HAP-1 (cell line): Measurements from ENCODE around the gene FAM32A.

Source experiments
- DNase-seq, 2 experiments: peaks; one replicate each; pipeline ENCODE4 v3.0.0-alpha.2; 2016 to 2020; ENCODE audit warnings: low spot score in 2 of 2
- H3K27me3 ChIP-seq: fragments of 250-450 bp; sonication (Bioruptor Pico); 2 replicates; pipeline ENCODE4 v1.5.1; 2020; ENCODE audit warnings: low read depth, mild to moderate bottlenecking, moderate library complexity
- H3K36me3 ChIP-seq: fragments of 250-450 bp; sonication (Bioruptor Pico); replicated peaks from 2 replicates; pipeline ENCODE4 v1.5.1; 2020; ENCODE audit warnings: mild to moderate bottlenecking
- H3K4me1 ChIP-seq: fragments of 250-450 bp; sonication (Bioruptor Pico); 2 replicates; pipeline ENCODE4 v1.5.1; 2020; ENCODE audit warnings: mild to moderate bottlenecking
- H3K4me3 ChIP-seq: fragments of 250-450 bp; sonication (Bioruptor Pico); 2 replicates; pipeline ENCODE4 v1.5.1; 2020; ENCODE audit warnings: mild to moderate bottlenecking, moderate library complexity
- H3K9me3 ChIP-seq: fragments of 250-450 bp; sonication (Bioruptor Pico); 2 replicates; pipeline ENCODE4 v1.5.1; 2020; ENCODE audit warnings: mild to moderate bottlenecking, moderate library complexity
- in situ Hi-C: fragments of 300-500 bp; cut with MboI; formaldehyde crosslinking; loops from 3 replicates; pipeline ENCODE4 v1.14.3; 2020; ENCODE audit warnings: low sequenced_read_pairs, inconsistent platforms, mixed read lengths

FAM32A gene

DNA sequence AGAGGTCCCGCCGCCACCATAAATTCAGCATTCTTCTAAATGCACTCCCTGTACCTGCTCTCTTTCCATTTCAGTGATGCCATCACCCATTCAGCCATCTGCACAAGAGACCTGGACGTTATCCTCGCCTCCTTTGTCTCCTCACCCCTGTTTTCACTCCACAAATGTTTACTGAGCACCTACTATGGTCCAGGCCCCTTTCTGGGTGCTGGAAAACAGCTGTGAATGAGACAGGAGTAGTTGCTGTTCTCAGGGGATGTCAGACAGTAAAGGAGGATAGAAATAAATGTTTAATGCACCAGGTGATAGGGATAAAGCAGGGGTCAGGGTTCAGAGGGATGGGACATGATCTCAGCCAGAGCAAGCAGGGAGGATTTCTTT, 15.8 kb downstream of the FAM32A start:
- Histone ChIP-seq H3K9me3 (no peaks in the 10 kb centered on the region), H3K27me3 (no peaks in the 10 kb centered on the region), H3K4me1 (0 out of 2 replicates have a peak, but pooled peaks cover 3% of the 10 kb centered on the region), H3K36me3 (peaks cover 17% of the 10 kb centered on the region), H3K4me3 (no peak overlapping the region)
- no peak for DNase-seq
- in situ Hi-C loops: no loop called here

DNA sequence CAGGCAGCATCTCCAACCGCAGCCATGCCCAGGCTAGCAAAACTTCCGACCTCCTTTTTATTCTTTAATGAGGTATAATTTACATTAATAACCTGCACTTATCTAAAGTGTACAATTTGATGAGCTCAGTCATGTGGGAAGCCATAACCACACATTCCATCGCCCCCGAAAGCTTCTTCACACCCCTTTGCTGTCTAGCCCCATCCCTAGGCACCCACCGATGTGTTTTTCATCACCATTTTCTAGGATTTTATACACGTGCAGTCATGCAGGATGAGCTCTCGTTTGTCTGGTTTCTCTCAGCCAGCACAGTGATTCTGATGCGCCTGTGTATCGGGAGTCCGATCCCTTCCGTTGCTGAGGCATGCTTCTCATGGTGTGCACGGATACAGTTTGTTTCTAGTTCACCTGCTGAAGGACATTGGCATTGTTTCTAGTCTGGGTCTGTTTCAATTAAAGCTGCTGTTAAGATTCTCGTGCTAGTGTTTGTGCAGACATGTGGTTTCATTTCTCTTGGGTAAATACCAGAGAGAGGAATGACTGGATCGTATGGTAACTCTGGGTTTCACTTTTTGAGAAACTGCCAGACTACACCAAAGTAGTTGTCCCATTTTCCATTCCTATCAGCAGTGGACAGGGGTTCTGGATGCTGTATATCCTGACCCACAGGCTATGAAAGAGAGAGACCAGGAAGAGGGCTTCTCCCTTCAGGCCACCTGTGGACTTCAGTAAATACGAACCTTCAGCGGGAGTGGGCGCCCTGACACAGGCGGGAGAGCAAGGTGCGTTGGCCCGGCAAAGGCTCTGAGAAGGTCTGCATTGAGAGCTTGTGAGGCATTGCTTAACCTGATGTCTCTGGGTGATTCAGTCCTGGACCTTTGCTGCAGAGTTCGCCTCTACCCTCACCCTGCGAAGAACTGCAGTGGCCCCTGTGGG, 17.4 kb downstream of the FAM32A start:
- Histone ChIP-seq H3K27me3 (no peaks in the 10 kb centered on the region), H3K9me3 (no peaks in the 10 kb centered on the region), H3K36me3 (peaks cover 17% of the 10 kb centered on the region), H3K4me1 (no peaks in the 10 kb centered on the region), H3K4me3 (no peak overlapping the region)
- DNase-seq: no peak
- in situ Hi-C loops: no loop called here

DNA sequence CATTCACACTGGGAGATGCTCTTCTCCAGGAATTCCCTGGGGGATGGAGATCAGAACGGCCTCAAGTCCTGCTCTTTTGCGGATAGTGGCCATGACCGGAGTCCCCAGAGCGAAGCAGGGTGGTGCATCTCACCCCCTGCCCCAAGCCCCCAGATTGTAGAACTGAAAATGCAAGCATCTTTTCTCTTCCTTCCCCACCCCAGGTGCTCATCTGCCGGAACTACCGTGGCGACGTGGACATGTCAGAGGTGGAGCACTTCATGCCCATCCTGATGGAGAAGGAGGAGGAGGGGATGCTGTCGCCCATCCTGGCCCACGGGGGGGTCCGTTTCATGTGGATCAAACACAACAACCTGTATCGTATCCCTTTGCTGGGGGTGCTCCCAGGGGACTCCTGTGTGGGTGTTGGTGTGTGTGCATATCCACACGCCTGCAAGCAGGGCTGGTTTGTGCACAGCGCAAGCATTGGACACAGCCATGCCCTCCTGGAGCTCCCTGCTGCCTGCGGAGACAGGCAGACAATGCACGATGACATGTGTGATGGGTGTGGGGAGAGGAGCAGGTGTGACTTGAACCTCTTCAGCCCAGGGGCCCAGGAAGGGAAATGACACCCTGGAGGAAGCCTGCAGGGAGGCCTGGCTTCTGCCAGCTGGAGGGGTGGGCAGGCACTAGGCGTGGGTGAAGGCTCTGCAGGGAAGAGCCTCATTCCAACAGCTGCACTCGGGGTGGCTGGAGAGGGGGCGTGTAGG, 18.2 kb downstream of the FAM32A start:
- DNase-seq: no peak
- Histone ChIP-seq H3K4me1 (no peaks in the 10 kb centered on the region), H3K4me3 (no peak overlapping the region), H3K36me3 (peaks cover 24% of the 10 kb centered on the region), H3K9me3 (no peaks in the 10 kb centered on the region), H3K27me3 (no peaks in the 10 kb centered on the region)
- in situ Hi-C loops: no loop called here

DNA sequence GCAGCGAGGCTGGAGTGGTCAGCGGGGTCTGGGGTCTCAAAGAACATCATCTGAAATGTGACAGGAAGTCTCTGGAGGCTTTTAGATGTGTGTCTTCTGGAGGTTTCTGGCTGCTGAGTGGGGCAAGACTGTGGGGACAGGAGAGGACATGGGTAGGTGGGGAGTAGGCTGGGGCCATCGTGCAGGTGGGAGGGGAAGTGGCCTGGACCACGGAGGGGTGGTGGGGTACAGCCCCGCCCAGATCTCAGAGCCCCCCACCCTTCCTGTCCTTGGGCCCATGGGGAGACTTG, 18.7 kb downstream of the FAM32A start:
- H3K4me3 ChIP-seq: no peak overlapping the region
- no peak for DNase-seq
- peaks cover 29% of the 10 kb centered on the region for H3K36me3 ChIP-seq
- no peaks in the 10 kb centered on the region for H3K4me1 ChIP-seq
- in situ Hi-C loops: no loop called here
- no peaks in the 10 kb centered on the region for H3K9me3 ChIP-seq
- no peaks in the 10 kb centered on the region for H3K27me3 ChIP-seq

DNA sequence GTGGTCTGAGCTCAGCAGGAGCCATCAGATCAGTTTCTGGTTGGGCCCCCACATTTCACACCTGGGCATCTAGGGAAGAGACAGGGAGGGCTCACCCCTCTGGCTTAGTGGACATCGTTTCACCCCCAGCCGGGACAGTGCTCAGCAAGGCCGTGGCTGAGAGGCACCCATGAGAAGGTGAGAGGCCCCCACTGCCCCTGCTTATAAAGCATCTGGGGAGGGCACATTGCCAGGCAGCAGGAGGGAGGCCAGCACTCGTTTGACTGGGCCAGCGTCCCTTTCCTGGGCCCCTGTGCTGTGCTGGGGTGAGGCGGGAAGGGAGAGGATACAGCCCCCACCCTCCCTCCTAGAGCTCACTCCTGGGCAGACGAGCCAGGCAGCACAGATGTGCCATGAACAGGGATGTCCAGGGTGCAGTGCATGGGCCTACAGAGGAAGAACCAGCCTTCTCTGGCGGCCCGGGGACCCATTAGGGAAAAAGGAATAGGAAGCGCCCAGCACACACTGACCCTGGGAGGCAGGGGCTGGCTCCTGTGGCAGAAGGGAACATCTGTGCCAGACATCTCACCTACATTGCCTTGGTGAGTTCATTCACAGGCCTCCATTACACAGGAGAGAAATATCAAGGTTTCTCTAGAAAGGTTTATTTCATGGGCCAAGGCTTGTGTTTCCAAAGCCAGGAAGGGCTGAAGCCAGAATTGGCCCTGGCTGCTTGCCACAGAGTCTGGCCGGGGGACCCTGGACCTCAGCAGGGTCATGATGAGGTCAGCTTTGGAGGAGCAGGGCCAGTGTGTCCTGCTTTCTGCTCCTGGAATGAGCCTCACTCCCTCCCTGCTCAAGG, 20.2 kb downstream of the FAM32A start:
- Histone ChIP-seq H3K36me3 (peaks cover 39% of the 10 kb centered on the region), H3K9me3 (no peaks in the 10 kb centered on the region), H3K27me3 (no peaks in the 10 kb centered on the region), H3K4me3 (no peak overlapping the region), H3K4me1 (no peaks in the 10 kb centered on the region)
- in situ Hi-C loops: no loop called here
- no peak for DNase-seq

DNA sequence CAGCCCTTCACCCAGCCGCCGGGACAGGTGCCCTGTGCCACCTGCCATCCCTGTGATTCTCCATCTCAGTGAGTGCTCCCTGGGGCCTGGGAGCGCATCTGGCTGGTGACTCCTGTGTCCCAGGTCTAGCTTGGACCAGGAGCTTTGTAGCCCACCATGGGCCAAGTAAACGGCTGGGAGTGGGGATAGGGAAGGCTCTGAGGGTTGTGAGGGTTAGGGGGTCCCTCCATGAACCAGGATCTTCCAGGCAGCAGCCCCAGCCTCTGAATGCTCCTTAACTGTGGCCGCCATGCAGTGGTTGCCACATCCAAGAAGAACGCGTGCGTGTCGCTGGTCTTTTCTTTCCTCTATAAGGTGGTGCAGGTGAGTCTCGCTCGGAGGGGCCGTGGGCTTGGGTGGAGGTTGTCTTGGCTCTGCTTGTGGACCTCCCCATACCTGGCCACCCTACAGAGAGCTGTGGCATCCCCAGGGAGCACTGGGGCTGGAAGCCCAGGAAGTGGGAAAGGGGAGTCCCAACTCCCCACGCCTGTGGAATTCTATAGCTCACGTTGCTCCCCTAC, 20.9 kb downstream of the FAM32A start:
- H3K4me3 ChIP-seq: no peak overlapping the region
- in situ Hi-C loops: no loop called here
- DNase-seq: no peak
- H3K27me3 ChIP-seq: no peaks in the 10 kb centered on the region
- H3K36me3 ChIP-seq: peaks cover 37% of the 10 kb centered on the region
- no peaks in the 10 kb centered on the region for H3K9me3 ChIP-seq
- H3K4me1 ChIP-seq: no peaks in the 10 kb centered on the region

DNA sequence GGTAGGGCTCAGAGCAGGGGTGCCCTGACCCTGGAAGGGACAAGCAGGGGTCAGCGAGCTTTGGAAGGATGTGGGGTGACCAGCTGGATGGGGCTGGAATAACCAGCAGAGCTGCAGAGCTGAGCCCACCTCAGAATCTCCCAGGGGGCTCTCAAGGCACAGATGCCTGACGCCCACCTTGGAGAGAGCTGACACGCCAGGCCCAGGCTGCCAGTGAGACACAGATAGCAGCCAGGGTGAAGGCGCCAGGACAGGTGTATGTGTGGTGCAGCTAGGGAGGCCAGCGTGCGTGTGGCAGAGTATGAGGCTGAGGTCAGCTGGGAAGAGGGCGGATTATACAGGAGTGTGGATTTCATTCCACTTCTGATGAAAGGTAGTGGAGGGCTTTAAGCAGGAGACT, 21.4 kb downstream of the FAM32A start:
- no peak for DNase-seq
- Histone ChIP-seq H3K36me3 (peaks cover 37% of the 10 kb centered on the region), H3K4me3 (no peak overlapping the region), H3K27me3 (no peaks in the 10 kb centered on the region), H3K4me1 (no peaks in the 10 kb centered on the region), H3K9me3 (no peaks in the 10 kb centered on the region)
- in situ Hi-C loops: no loop called here

DNA sequence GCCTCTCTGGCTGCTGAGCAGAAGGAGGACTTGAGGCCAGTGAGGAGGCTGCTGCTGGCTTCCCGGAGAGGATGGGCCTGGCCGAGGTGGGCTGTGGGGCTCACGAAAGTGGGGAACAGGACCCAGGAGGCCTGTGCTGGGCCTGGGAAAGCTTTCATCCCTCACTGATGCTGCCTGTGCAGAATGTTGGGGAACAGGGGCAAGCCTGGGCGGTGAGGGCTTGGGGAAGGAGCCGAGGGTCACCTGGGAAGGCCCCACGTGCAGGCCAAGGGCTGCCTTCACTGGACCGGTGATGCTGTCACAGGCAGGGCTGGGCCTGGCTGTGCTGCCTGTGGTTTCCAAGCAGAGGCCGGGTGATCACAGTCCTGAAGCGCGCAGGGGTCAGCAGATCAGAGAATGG, 21.9 kb downstream of the FAM32A start:
- Histone ChIP-seq H3K4me1 (no peaks in the 10 kb centered on the region), H3K36me3 (peaks cover 41% of the 10 kb centered on the region), H3K9me3 (no peaks in the 10 kb centered on the region), H3K27me3 (no peaks in the 10 kb centered on the region), H3K4me3 (no peak overlapping the region)
- no peak for DNase-seq
- in situ Hi-C loops: no loop called here

DNA sequence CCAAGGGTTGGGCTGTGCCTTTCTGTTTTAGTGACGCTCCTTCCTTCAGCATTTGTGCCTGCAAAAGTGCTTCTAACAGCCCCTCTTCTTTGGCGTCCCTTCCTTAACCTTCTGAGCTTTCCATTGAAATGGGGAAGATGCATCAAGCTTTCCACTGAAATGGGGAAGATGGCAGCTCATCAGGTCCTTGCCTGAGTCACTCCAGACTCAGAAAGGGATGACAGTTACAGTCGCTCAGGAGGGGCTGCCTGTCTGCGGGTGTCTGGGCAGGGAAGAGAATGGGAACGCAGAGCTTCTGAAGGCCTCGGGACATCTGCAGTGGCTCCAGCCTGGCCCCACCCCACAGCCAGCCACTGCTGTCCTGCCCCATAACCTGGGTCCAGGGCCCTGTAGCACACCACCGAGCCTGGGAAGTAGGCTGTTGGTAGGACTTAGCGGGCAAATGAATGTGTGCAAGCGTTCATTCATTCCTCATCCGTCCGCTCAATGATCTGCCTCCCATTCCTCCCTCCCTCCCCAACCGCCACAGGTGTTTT, 22.3 kb downstream of the FAM32A start:
- H3K4me1 ChIP-seq: peaks cover 1% of the 10 kb centered on the region
- H3K36me3 ChIP-seq: peaks cover 41% of the 10 kb centered on the region
- no peak for DNase-seq
- H3K9me3 ChIP-seq: no peaks in the 10 kb centered on the region
- no peaks in the 10 kb centered on the region for H3K27me3 ChIP-seq
- H3K4me3 ChIP-seq: no peak overlapping the region
- in situ Hi-C loops: no loop called here

DNA sequence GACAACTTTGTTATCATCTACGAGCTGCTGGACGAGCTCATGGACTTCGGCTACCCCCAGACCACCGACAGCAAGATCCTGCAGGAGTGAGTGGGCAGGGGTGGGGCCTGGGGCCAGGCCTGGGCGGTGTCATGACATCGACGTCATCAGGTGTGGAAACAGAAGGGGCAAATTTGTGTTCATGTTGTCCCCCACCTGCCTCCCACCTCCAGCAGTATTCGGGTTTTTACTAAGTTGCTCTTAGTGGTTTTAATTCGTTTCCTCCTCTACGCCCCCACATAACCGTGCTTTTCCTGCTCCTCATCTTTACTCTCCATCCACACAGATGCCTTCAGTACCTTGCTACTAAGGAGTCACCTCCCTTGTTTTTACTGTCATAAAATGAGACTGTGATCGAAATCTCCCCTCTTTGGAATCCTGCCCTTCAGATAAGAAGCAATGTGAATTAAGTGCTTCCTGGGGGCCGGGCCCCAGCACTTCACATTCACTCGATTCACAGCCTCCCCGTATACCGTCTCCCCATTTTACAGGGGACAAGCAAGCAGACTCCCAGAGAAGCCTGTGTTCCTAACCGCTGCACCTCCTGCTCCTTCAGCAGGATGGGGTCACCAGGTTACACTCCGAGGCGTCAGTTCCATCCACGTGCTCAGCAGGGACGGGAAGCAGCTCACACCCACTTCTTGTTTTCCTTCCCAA, 23.0 kb downstream of the FAM32A start:
- no peak overlapping the region for H3K4me3 ChIP-seq

DNA sequence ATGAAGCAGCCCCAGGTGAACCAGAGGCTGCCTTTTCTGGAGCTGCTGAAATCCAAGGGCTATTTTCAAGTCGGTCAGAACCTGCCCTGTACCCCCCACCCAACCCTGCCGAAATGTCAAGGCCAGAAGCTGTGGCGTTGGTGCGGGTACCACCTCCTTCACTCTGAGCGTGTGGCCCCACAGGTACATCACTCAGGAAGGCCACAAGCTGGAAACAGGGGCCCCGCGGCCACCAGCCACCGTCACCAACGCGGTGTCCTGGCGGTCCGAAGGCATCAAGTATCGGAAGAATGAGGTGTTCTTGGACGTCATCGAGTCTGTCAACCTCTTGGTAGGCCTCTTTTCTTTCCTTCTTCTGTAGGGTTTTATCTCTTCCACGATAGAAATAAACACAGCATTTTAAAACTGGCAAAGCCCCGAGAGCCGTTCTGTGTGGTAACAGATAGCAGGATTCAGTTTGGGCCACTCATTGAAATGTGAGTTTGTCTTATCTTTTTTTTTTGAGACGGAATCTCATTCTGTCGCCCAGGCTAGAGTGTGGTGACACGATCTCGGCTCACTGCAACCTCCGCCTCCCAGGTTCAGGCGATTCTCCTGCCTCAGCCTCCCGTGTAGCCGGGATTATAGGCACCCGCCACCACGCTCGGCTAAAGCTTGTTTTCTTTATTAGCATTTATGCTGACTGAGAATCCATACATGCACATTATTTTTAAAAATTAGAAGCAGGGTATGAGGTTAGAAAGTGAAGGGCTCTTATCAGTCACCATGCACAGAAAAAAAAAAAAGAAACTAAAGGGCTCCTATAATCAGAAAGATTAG, 23.8 kb downstream of the FAM32A start:
- H3K36me3 ChIP-seq: peaks cover 29% of the 10 kb centered on the region
- in situ Hi-C loops: no loop called here

More for the DNA sequence above, 23.0 kb downstream of the FAM32A start:
- in situ Hi-C loops: no loop called here
- Histone ChIP-seq H3K36me3 (peaks cover 34% of the 10 kb centered on the region), H3K27me3 (no peaks in the 10 kb centered on the region), H3K4me1 (peaks cover 8% of the 10 kb centered on the region), H3K9me3 (no peaks in the 10 kb centered on the region)
- DNase-seq: no peak

DNA sequence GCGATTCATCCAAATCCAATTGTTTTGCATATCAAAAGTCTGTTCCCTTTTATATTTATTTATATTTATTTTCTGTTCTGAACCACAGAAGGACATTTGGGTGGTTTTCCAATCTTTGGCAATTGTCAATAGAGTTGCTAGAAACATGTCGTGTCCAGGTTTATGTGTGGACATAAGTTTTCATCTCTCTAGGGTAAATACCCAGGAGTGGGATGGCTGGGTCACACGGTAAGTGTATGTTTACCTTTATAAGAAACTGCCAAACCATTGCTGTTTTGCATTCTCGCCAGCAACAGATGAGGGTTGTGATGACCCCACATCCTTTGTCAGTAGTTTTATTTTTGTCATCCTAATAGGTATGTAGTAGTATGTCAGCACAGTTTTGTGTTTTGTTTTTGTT, 25.0 kb downstream of the FAM32A start:
- H3K27me3 ChIP-seq: no peaks in the 10 kb centered on the region
- peaks cover 13% of the 10 kb centered on the region for H3K4me1 ChIP-seq
- peaks cover 29% of the 10 kb centered on the region for H3K36me3 ChIP-seq
- H3K4me3 ChIP-seq: no peak overlapping the region
- DNase-seq: no peak
- H3K9me3 ChIP-seq: no peaks in the 10 kb centered on the region
- in situ Hi-C loops: no loop called here

More for the DNA sequence above, 23.8 kb downstream of the FAM32A start:
- Histone ChIP-seq H3K4me1 (peaks cover 13% of the 10 kb centered on the region), H3K27me3 (no peaks in the 10 kb centered on the region), H3K4me3 (no peak overlapping the region), H3K9me3 (no peaks in the 10 kb centered on the region)
- no peak for DNase-seq
